ENCODE measurements around the gene HNMT.

The HNMT gene

DNA sequence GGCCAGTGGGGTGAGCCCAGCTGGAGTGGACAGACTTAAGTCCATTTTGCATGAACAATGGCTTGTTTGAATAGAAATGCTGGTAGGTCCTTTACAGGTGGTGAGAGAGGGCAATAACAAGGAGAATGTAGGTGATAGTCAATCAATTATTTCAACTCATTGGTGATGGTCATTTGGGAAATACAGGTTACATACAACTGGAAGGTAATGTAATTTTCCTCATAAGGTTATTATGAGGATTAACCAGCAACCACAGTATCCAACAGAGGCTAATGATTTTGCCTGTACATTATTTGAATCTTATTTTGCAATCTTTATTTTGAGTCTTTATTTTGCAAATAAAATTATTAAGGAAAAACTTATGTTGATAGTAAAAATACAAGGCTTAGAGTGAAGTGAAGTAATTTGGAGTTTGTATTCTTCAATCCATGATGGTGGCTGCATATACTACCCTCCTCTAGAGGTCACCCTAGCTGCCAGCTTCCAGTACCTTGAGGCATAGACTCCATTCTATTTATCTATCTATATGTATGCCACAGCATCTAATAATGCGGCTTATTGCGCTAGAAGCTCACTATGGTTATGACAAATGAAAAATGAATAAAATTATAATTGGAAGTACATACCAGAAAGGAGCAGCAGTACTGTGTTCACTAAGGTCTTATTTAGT is 20.5 kb upstream of the HNMT start:
- Histone ChIP-seq H3K4me2 (ENCODE audit: low read depth, low read length, poor library complexity, severe bottlenecking) (no peak overlapping the region), H3K36me3 (ENCODE audit: low read length) (no peaks in the 10 kb centered on the region), H3K9me2 (replicated peaks; ENCODE audit: insufficient read depth, low read length) (no peaks in the 10 kb centered on the region), H4K20me1 (ENCODE audit: low read depth, low read length) (no peaks in the 10 kb centered on the region), H3K9me3 (ENCODE audit: insufficient read depth, low read length) (no peaks in the 10 kb centered on the region), H3K79me2 (ENCODE audit: insufficient read depth, low read length) (no peaks in the 10 kb centered on the region), H3K4me3 (ENCODE audit: insufficient read depth, low read length, poor library complexity, severe bottlenecking) (no peak overlapping the region), H2AFZ (ENCODE audit: low read depth, low read length, severe bottlenecking) (no peak overlapping the region), H3F3A (ENCODE audit: insufficient read depth) (no peaks in the 10 kb centered on the region), H3K9ac (ENCODE audit: low read length) (no peak overlapping the region), H3K27me3 (ENCODE audit: low read length) (no peaks in the 10 kb centered on the region), H3K27ac (ENCODE audit: low read depth, low read length) (no peak overlapping the region)
- TF ChIP-seq CTCF (IDR thresholded peaks at IDR 0.05; ENCODE audit: insufficient read depth, low read length, poor library complexity, severe bottlenecking) (no peak), EZH2phosphoT487 (conservative IDR thresholded peaks at IDR 0.05; ENCODE audit: low read length) (no peak)

DNA sequence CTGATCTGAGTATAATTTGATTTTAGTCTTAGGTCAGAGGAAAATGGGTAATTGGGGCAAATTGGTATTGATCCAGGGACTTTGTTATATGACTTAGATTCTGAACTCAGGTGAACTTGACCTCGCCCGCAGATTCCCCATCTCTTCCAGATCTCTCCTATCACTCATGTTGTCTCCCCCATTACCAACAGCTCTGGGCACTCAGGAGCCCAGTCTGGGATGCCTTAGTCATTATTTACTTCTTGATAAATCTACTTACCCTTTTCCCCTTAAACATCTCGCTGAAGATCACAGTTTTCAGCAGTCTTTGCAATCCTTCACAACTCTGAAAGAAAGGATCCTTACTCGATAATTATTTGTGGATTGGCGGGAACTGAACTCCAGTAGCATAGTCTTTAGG is 19.6 kb upstream of the HNMT start:
- Histone ChIP-seq H3F3A (ENCODE audit: insufficient read depth) (no peaks in the 10 kb centered on the region), H3K9me3 (ENCODE audit: insufficient read depth, low read length) (no peaks in the 10 kb centered on the region), H4K20me1 (ENCODE audit: low read depth, low read length) (no peaks in the 10 kb centered on the region), H3K9me2 (replicated peaks; ENCODE audit: insufficient read depth, low read length) (no peaks in the 10 kb centered on the region), H3K4me2 (ENCODE audit: low read depth, low read length, poor library complexity, severe bottlenecking) (no peak overlapping the region), H2AFZ (ENCODE audit: low read depth, low read length, severe bottlenecking) (no peak overlapping the region), H3K79me2 (ENCODE audit: insufficient read depth, low read length) (no peaks in the 10 kb centered on the region), H3K27me3 (ENCODE audit: low read length) (no peaks in the 10 kb centered on the region), H3K9ac (ENCODE audit: low read length) (no peak overlapping the region), H3K4me3 (ENCODE audit: insufficient read depth, low read length, poor library complexity, severe bottlenecking) (no peak overlapping the region), H3K27ac (ENCODE audit: low read depth, low read length) (no peak overlapping the region), H3K36me3 (ENCODE audit: low read length) (no peaks in the 10 kb centered on the region)
- TF ChIP-seq CTCF (IDR thresholded peaks at IDR 0.05; ENCODE audit: insufficient read depth, low read length, poor library complexity, severe bottlenecking) (no peak), EZH2phosphoT487 (conservative IDR thresholded peaks at IDR 0.05; ENCODE audit: low read length) (no peak)

DNA sequence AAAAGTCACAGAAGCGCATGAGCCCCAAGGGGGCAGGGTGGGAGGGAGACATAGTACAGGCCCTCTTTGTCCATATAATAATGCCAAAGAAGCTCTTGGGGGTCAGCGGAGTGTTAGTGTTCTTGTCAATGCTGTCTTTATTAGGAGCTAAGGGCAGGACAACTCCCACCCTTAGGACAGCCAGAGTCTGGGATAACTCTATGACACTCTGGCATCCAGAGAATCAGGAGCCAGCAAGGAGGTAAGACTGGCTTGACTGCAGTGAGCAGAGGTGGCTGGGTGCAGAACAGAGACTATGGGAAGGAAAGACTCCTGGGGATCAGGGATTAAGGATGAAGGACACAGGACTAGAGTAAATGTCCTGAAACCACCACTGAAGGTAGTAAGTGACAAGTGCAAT is 19.0 kb upstream of the HNMT start:
- Histone ChIP-seq H3K27me3 (ENCODE audit: low read length) (no peaks in the 10 kb centered on the region), H3F3A (ENCODE audit: insufficient read depth) (no peaks in the 10 kb centered on the region), H3K9me3 (ENCODE audit: insufficient read depth, low read length) (no peaks in the 10 kb centered on the region), H4K20me1 (ENCODE audit: low read depth, low read length) (no peaks in the 10 kb centered on the region), H3K79me2 (ENCODE audit: insufficient read depth, low read length) (no peaks in the 10 kb centered on the region), H3K4me2 (ENCODE audit: low read depth, low read length, poor library complexity, severe bottlenecking) (no peak overlapping the region), H3K36me3 (ENCODE audit: low read length) (no peaks in the 10 kb centered on the region), H2AFZ (ENCODE audit: low read depth, low read length, severe bottlenecking) (no peak overlapping the region), H3K9me2 (replicated peaks; ENCODE audit: insufficient read depth, low read length) (no peaks in the 10 kb centered on the region), H3K27ac (ENCODE audit: low read depth, low read length) (no peak overlapping the region), H3K4me3 (ENCODE audit: insufficient read depth, low read length, poor library complexity, severe bottlenecking) (no peak overlapping the region), H3K9ac (ENCODE audit: low read length) (no peak overlapping the region)
- TF ChIP-seq EZH2phosphoT487 (conservative IDR thresholded peaks at IDR 0.05; ENCODE audit: low read length) (no peak), CTCF (IDR thresholded peaks at IDR 0.05; ENCODE audit: insufficient read depth, low read length, poor library complexity, severe bottlenecking) (no peak)
